ENCODE data around the gene PRSS16.
"Not testable (repeated sequence)": the region's sequence is repeated elsewhere in the genome, so short reads cannot be mapped to it uniquely, and the experiment has no call there.

Gene PRSS16

GRCh38 chr6:27263886-27264285 is 16.4 kb downstream of the PRSS16 start:
- no peak overlapping the region for H3K9ac ChIP-seq (ENCODE audit: low read length)
- H4K20me1 ChIP-seq (ENCODE audit: insufficient read depth, low read length), result no peaks in the 10 kb centered on the region
- H3K36me3 ChIP-seq (replicated peaks; ENCODE audit: low read depth, low read length), result no peaks in the 10 kb centered on the region
- no peak for TF ChIP-seq EZH2phosphoT487 (IDR thresholded peaks at IDR 0.05; ENCODE audit: low read depth)
- TF ChIP-seq, protein P1, sequence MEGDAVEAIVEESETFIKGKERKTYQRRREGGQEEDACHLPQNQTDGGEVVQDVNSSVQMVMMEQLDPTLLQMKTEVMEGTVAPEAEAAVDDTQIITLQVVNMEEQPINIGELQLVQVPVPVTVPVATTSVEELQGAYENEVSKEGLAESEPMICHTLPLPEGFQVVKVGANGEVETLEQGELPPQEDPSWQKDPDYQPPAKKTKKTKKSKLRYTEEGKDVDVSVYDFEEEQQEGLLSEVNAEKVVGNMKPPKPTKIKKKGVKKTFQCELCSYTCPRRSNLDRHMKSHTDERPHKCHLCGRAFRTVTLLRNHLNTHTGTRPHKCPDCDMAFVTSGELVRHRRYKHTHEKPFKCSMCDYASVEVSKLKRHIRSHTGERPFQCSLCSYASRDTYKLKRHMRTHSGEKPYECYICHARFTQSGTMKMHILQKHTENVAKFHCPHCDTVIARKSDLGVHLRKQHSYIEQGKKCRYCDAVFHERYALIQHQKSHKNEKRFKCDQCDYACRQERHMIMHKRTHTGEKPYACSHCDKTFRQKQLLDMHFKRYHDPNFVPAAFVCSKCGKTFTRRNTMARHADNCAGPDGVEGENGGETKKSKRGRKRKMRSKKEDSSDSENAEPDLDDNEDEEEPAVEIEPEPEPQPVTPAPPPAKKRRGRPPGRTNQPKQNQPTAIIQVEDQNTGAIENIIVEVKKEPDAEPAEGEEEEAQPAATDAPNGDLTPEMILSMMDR (IDR thresholded peaks at IDR 0.05; ENCODE audit: low read depth, low read length), result no peak
- H3K79me2 ChIP-seq (ENCODE audit: low read length), result no peaks in the 10 kb centered on the region
- no peak overlapping the region for H3K4me2 ChIP-seq (ENCODE audit: low read length)
- no peak overlapping the region for H3K27ac ChIP-seq (ENCODE audit: low read length)
- H3K9me3 ChIP-seq (ENCODE audit: insufficient read depth, low read length), result no peaks in the 10 kb centered on the region
- H3K27me3 ChIP-seq (ENCODE audit: low read depth, low read length), result no peaks in the 10 kb centered on the region
- no peaks in the 10 kb centered on the region for H3K4me1 ChIP-seq (ENCODE audit: low read length)
- no peak overlapping the region for H2AFZ ChIP-seq (ENCODE audit: low read depth, low read length)
- no peak overlapping the region for H3K4me3 ChIP-seq (ENCODE audit: low read length)

DNA sequence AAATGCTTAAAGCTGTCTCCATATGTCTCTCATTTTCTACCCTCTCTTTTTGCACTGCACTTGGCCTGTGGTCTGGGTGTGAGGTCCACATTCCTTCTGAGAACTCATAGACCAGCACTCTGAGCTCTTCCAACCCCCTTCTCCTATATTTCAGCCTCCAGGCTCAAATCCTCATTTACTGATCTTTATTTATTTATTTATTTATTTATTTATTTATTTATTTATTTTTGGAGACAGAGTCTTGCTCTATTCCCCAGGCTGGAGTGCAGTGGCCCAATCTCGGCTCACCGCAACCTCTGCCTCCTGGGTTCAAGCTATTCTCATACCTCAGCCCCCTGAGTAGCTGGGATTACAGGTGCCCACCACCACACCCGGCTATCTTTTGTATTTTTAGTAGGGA is 19.5 kb downstream of the PRSS16 start:
- H3K36me3 ChIP-seq (replicated peaks; ENCODE audit: low read depth, low read length); H3K4me2 ChIP-seq (ENCODE audit: low read length); H3K4me3 ChIP-seq (ENCODE audit: low read length); H3K27ac ChIP-seq (ENCODE audit: low read length); H2AFZ ChIP-seq (ENCODE audit: low read depth, low read length); H3K27me3 ChIP-seq (ENCODE audit: low read depth, low read length); H3K9ac ChIP-seq (ENCODE audit: low read length); H4K20me1 ChIP-seq (ENCODE audit: insufficient read depth, low read length); H3K79me2 ChIP-seq (ENCODE audit: low read length); H3K4me1 ChIP-seq (ENCODE audit: low read length); H3K9me3 ChIP-seq (ENCODE audit: insufficient read depth, low read length): not testable (repeated sequence)

DNA sequence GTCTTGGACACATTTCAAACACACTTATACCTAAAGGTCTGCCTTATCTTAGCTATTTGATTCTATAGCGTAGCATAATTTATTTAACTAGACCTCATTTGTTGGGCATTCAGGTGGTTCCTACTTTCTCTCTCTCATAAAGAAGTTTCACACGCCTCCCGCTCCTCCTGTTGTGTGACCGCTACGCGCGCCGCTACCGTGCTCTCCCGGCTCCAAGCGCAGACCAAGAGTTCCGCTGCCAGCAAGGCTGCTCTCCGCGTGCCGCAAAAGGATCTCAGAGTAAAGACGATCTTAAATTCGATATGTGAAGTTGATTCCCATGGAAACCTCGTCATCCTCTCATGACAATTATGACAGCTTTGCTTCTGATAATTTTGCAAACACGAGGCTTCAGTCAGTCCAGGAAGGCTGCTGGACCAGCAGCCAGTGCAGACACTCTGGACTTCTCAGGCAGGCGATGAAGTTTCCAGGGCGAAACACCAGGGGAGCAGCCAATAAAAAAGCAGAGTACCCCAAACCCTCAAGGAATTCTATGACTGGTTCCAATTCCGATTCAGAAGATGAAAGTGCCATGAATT is 20.4 kb downstream of the PRSS16 start:
- H2AFZ ChIP-seq (ENCODE audit: low read depth, low read length), result no peak overlapping the region

GRCh38 chr6:27268803-27269202 is 21.3 kb downstream of the PRSS16 start:
- Histone ChIP-seq H3K36me3 (replicated peaks; ENCODE audit: low read depth, low read length) (no peaks in the 10 kb centered on the region), H3K9ac (ENCODE audit: low read length) (no peak overlapping the region), H3K79me2 (ENCODE audit: low read length) (no peaks in the 10 kb centered on the region), H3K27ac (ENCODE audit: low read length) (no peak overlapping the region), H3K4me2 (ENCODE audit: low read length) (no peak overlapping the region), H4K20me1 (ENCODE audit: insufficient read depth, low read length) (no peaks in the 10 kb centered on the region), H3K4me1 (ENCODE audit: low read length) (no peaks in the 10 kb centered on the region), H3K4me3 (ENCODE audit: low read length) (no peak overlapping the region), H2AFZ (ENCODE audit: low read depth, low read length) (no peak overlapping the region), H3K27me3 (ENCODE audit: low read depth, low read length) (no peaks in the 10 kb centered on the region), H3K9me3 (ENCODE audit: insufficient read depth, low read length) (no peaks in the 10 kb centered on the region)
- no peak for TF ChIP-seq EZH2phosphoT487 (IDR thresholded peaks at IDR 0.05; ENCODE audit: low read depth)
- TF ChIP-seq, protein P1 (IDR thresholded peaks at IDR 0.05; ENCODE audit: low read depth, low read length), result no peak

More for the DNA sequence above, 20.4 kb downstream of the PRSS16 start:
- Histone ChIP-seq H3K36me3 (replicated peaks; ENCODE audit: low read depth, low read length) (no peaks in the 10 kb centered on the region), H3K4me2 (ENCODE audit: low read length) (no peak overlapping the region), H3K4me1 (ENCODE audit: low read length) (no peaks in the 10 kb centered on the region), H3K9ac (ENCODE audit: low read length) (no peak overlapping the region), H3K9me3 (ENCODE audit: insufficient read depth, low read length) (no peaks in the 10 kb centered on the region), H3K4me3 (ENCODE audit: low read length) (no peak overlapping the region), H3K27me3 (ENCODE audit: low read depth, low read length) (no peaks in the 10 kb centered on the region), H3K79me2 (ENCODE audit: low read length) (no peaks in the 10 kb centered on the region), H3K27ac (ENCODE audit: low read length) (no peak overlapping the region), H4K20me1 (ENCODE audit: insufficient read depth, low read length) (no peaks in the 10 kb centered on the region)
- no peak for TF ChIP-seq EZH2phosphoT487 (IDR thresholded peaks at IDR 0.05; ENCODE audit: low read depth)
- TF ChIP-seq, protein P1 (IDR thresholded peaks at IDR 0.05; ENCODE audit: low read depth, low read length), result no peak
